ENCODE data around the gene FBXL17.

- TF ChIP-seq CTCF (conservative IDR thresholded peaks at IDR 0.05; ENCODE audit: low read depth, low read length) (no peak), EZH2 (IDR thresholded peaks at IDR 0.05; ENCODE audit: low read length, unreplicated experiment) (no peak), EZH2phosphoT487 (IDR thresholded peaks at IDR 0.05; ENCODE audit: borderline replicate concordance, low read length) (no peak)
Measured at GRCh38 chr5:108094800-108095199, 287.1 kb downstream of the FBXL17 start.
